ENCODE data around the gene ACBD4.

Gene ACBD4

GRCh38 chr17:45146592-45146889 lies 11.1 kb downstream of the ACBD4 start:
- in situ Hi-C loops (cut with HindIII; ENCODE audit: low pct_ligation_motif_present, low pct_unique_long_range_greater_than_20kb, low sequenced_read_pairs), result no loop called here
- DNase-seq, result no peak

GRCh38 chr17:45146890-45147580 lies 11.5 kb downstream of the ACBD4 start:
- in situ Hi-C loops (cut with HindIII; ENCODE audit: low pct_ligation_motif_present, low pct_unique_long_range_greater_than_20kb, low sequenced_read_pairs), result no loop called here
- peak; percentile 81 for DNase-seq

- peak; percentile 96 for DNase-seq
- in situ Hi-C loops (cut with HindIII; ENCODE audit: low pct_ligation_motif_present, low pct_unique_long_range_greater_than_20kb, low sequenced_read_pairs), result no loop called here
These were observed 12.2 kb downstream of the ACBD4 start for GRCh38 chr17:45147581-45148182.

- in situ Hi-C loops (cut with HindIII; ENCODE audit: low pct_ligation_motif_present, low pct_unique_long_range_greater_than_20kb, low sequenced_read_pairs), result no loop called here
- DNase-seq, result peak; percentile 100
These were observed 12.9 kb downstream of the ACBD4 start, which contains the start of gene HEXIM1 for GRCh38 chr17:45148183-45149036. TSS of gene HEXIM1 (plus strand) at chr17:45148475. CDS start at chr17:45149191, 716 bp downstream.

GRCh38 chr17:45149037-45149668 lies 13.7 kb downstream of the ACBD4 start:
- DNase-seq, result peak; percentile 88
- in situ Hi-C loops (cut with HindIII; ENCODE audit: low pct_ligation_motif_present, low pct_unique_long_range_greater_than_20kb, low sequenced_read_pairs), result no loop called here

- peak; percentile 71 for DNase-seq
These were observed 14.5 kb downstream of the ACBD4 start for GRCh38 chr17:45149669-45150664.

GRCh38 chr17:45150911-45151809 lies 15.7 kb downstream of the ACBD4 start:
- in situ Hi-C loops (cut with HindIII; ENCODE audit: low pct_ligation_motif_present, low pct_unique_long_range_greater_than_20kb, low sequenced_read_pairs), result no loop called here
- DNase-seq, result peak; percentile 22

More at GRCh38 chr17:45149669-45150664, 14.5 kb downstream of the ACBD4 start:
- in situ Hi-C loops (cut with HindIII; ENCODE audit: low pct_ligation_motif_present, low pct_unique_long_range_greater_than_20kb, low sequenced_read_pairs), result no loop called here

- in situ Hi-C loops (cut with HindIII; ENCODE audit: low pct_ligation_motif_present, low pct_unique_long_range_greater_than_20kb, low sequenced_read_pairs), result no loop called here
These were observed 19.5 kb downstream of the ACBD4 start for GRCh38 chr17:45155029-45155428.

GRCh38 chr17:45155483-45155882 lies 20.0 kb downstream of the ACBD4 start:
- in situ Hi-C loops (cut with HindIII; ENCODE audit: low pct_ligation_motif_present, low pct_unique_long_range_greater_than_20kb, low sequenced_read_pairs), result no loop called here
- DNase-seq, result no peak

More at GRCh38 chr17:45155029-45155428, 19.5 kb downstream of the ACBD4 start:
- no peak for DNase-seq

GRCh38 chr17:45156242-45156641 lies 20.8 kb downstream of the ACBD4 start:
- no peak for DNase-seq
- in situ Hi-C loops (cut with HindIII; ENCODE audit: low pct_ligation_motif_present, low pct_unique_long_range_greater_than_20kb, low sequenced_read_pairs), result no loop called here

GRCh38 chr17:45160447-45161287 lies 25.2 kb downstream of the ACBD4 start:
- peak; percentile 72 for DNase-seq

GRCh38 chr17:45161288-45162024 lies 26.0 kb downstream of the ACBD4 start, which contains the start of gene HEXIM2:
TSS of gene HEXIM2 (plus strand) at chr17:45161875. CDS start at chr17:45162794, 919 bp downstream.
- in situ Hi-C loops (cut with HindIII; ENCODE audit: low pct_ligation_motif_present, low pct_unique_long_range_greater_than_20kb, low sequenced_read_pairs), result no loop called here
- DNase-seq, result peak; percentile 100

More at GRCh38 chr17:45160447-45161287, 25.2 kb downstream of the ACBD4 start:
- in situ Hi-C loops (cut with HindIII; ENCODE audit: low pct_ligation_motif_present, low pct_unique_long_range_greater_than_20kb, low sequenced_read_pairs), result no loop called here

- DNase-seq, result no peak
- in situ Hi-C loops (cut with HindIII; ENCODE audit: low pct_ligation_motif_present, low pct_unique_long_range_greater_than_20kb, low sequenced_read_pairs), result no loop called here
These were observed 26.7 kb downstream of the ACBD4 start for GRCh38 chr17:45162025-45162687.

- DNase-seq, result no peak
- in situ Hi-C loops (cut with HindIII; ENCODE audit: low pct_ligation_motif_present, low pct_unique_long_range_greater_than_20kb, low sequenced_read_pairs), result no loop called here
These were observed 29.3 kb downstream of the ACBD4 start for GRCh38 chr17:45164734-45165269.
